GM18907 (cell line): ENCODE measurements around the gene GDF10.

ENCODE experiments used
- ATAC-seq: cut with Tn5 transposase; IDR thresholded peaks from one replicate; pipeline ENCODE4 v1.9.1; 2021; ENCODE audit warnings: mild to moderate bottlenecking, moderate library complexity; ENCODE audit not compliant: unreplicated experiment

GDF10 gene

GRCh38 chr10:47331491-47331890, 31.5 kb downstream of the GDF10 start:
- no peak for ATAC-seq

GRCh38 chr10:47331954-47332353, 32.0 kb downstream of the GDF10 start:
- no peak for ATAC-seq

- ATAC-seq = no peak
Measured at GRCh38 chr10:47332371-47332770, 32.4 kb downstream of the GDF10 start.

- no peak for ATAC-seq
Measured at GRCh38 chr10:47332946-47333345, 32.9 kb downstream of the GDF10 start.

GRCh38 chr10:47333532-47333931, 33.5 kb downstream of the GDF10 start:
- no peak for ATAC-seq

GRCh38 chr10:47334466-47335295, 34.7 kb downstream of the GDF10 start:
- no peak for ATAC-seq

- ATAC-seq = no peak
Measured at GRCh38 chr10:47335906-47336305, 35.9 kb downstream of the GDF10 start.

- no peak for ATAC-seq
Measured at GRCh38 chr10:47336387-47337134, 36.6 kb downstream of the GDF10 start.

GRCh38 chr10:47337310-47337709, 37.3 kb downstream of the GDF10 start:
- ATAC-seq = no peak

- no peak for ATAC-seq
Measured at GRCh38 chr10:47339186-47339735, 39.3 kb downstream of the GDF10 start.

GRCh38 chr10:47339759-47340607, 40.0 kb downstream of the GDF10 start:
- ATAC-seq = no peak

- ATAC-seq = no peak
Measured at GRCh38 chr10:47340608-47341170, 40.7 kb downstream of the GDF10 start.

GRCh38 chr10:47344996-47345870, 45.2 kb downstream of the GDF10 start:
- no peak for ATAC-seq

GRCh38 chr10:47346581-47347302, 46.7 kb downstream of the GDF10 start:
- no peak for ATAC-seq

GRCh38 chr10:47347303-47347675, 47.3 kb downstream of the GDF10 start:
- ATAC-seq = no peak

- no peak for ATAC-seq
Measured at GRCh38 chr10:47348138-47348651, 48.2 kb downstream of the GDF10 start, which contains the start of gene RBP3. TSS of gene RBP3 (plus strand) at chr10:47348363. CDS start at chr10:47348485, 122 bp downstream.

GRCh38 chr10:47348661-47349470, 48.9 kb downstream of the GDF10 start:
- ATAC-seq = no peak

GRCh38 chr10:47349516-47349915, 49.5 kb downstream of the GDF10 start:
- no peak for ATAC-seq
